ENCODE data around the gene ZNF442.
"Not testable (repeated sequence)": the region's sequence is repeated elsewhere in the genome, so short reads cannot be mapped to it uniquely, and the experiment has no call there.

ZNF442 gene

GRCh38 chr19:12330340-12330739 is 35.1 kb downstream of the ZNF442 start:
- no peak for DNase-seq

DNA sequence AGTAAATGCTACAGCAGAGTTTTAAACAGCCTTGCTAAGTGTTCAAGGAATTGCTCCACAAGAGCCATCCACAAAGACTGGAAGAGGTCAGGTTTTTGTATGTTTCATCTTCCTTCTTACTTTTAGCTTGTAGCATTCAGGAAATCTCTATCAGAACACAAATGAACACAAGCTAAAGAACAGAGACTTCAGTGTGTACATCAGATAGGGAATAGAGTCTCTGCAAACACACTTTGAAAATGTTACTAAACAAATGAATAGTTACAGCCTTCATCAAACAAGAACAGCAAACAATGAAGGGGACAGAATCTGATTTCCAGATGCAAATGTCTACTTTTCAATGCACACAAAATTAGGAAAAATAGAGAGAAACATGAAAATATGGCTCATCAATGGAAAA is 39.8 kb downstream of the ZNF442 start:
- no peak for DNase-seq

DNA sequence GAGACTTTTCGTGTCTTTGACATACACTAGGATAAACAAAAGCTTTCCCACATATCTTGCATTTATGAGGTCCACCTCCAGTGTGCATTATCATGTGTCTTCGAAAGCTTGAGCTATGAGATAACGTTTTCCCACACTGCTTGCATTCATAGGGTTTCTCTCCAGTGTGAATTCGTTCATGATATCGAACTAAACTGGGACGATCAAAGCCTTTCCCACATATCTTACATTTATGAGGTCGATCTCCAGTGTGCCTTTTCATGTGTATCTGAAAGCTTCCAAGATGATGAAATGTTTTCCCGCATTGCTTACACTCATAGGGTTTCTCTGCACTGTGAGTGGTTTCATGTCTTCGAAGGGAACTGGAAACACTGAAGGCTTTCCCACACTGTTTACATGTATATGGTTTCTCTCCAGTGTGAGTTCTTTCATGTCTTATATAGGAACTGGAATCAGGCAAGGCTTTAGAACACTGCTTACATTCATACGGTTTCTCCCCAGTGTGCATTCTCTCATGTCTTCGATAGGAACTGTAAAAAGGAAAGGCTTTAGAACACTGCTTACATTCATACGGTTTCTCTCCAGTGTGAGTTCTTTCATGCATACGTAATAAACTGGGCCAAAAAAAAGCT is 46.6 kb downstream of the ZNF442 start:
- no peak for DNase-seq

GRCh38 chr19:12314553-12314952 is 50.9 kb downstream of the ZNF442 start:
- DNase-seq = no peak

- DNase-seq = not testable (repeated sequence)
Observed at GRCh38 chr19:12308891-12309290, 56.6 kb downstream of the ZNF442 start.

All from stimulated activated naive CD4-positive, alpha-beta T cell (primary cell).